GM19468 (cell line): ENCODE measurements around the gene DES.
"Not testable (repeated sequence)": the region's sequence is repeated elsewhere in the genome, so short reads cannot be mapped to it uniquely, and the experiment has no call there.

ENCODE experiments used
- ATAC-seq: cut with Tn5 transposase; IDR thresholded peaks from one replicate; pipeline ENCODE4 v1.9.1; 2021; ENCODE audit warnings: mild to moderate bottlenecking, moderate library complexity, moderate number of reproducible peaks; ENCODE audit not compliant: unreplicated experiment; ENCODE audit errors: extremely low read depth

The DES gene

DNA sequence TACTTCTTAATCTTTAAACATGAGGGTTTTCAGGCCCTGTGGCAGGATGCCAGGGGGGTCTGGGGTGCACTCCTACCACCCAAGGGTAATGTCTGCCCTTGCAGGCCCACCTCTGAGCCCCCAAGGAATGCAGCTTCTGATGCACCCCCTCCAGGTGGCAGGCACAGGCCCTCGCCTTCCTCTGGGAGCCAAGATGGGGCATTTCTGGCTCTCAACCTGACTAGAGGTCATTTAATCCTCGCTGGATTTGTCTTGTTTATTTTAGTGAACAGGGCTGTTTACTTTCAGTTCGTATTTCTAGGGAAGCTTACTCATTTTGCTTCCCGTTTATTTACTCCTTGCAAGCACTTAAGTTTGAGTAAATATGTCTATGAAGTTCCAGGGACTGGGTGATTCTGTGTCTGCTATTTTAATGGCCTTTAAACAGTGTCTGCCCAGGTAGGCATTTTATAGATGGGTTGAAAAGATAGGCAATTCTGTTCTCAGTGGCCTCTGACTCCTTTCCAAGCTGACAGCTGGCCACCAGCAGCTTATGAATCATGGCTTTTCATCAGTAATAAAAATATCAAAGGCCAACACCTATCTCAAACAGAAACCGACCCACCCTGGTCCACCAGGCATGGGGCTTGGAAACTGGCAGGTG is 19.3 kb upstream of the DES start:
- ATAC-seq, result no peak

DNA sequence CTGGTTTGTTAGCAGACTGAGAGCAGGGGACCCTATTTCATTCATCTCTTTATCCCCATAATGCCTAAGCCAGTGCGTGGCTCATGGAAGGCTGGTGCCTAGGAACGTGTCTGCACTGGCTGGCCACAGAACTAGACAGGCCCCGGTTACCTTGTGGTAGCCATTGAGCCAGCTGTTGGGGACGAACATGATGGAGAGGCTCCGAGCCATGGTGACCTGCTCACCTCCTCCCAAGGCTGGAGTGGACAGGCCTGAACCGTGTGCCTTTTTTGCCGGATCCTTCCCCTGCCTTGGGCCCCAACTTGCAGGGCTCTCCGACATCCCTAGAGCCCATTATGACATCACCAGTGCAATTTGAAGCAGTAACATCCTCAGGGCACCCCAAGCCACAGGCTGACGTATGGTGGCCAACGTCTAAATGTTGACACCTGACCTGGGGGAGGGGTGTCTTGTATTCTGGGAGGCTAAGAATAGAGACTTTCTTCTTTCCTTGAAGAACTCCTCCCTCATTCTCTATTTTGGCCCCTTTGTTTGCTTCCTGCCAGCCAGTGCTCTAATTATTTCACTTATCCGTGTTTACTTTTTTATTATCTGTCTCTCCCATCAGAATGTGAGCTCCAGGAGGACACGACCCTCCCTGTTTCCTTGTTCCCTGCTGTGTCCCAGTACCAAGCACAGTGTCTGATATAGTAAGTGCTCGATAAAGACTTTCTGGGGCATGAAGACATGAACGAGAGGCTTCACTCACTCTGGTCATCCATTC is 18.3 kb upstream of the DES start:
- no peak for ATAC-seq

- no peak for ATAC-seq
These were observed 17.6 kb upstream of the DES start for GRCh38 chr2:219400562-219400961.

- ATAC-seq, result no peak
These were observed 16.6 kb upstream of the DES start for GRCh38 chr2:219401606-219402005.

GRCh38 chr2:219402665-219403515 is 15.3 kb upstream of the DES start:
- no peak for ATAC-seq

GRCh38 chr2:219403861-219404260 is 14.3 kb upstream of the DES start:
- no peak for ATAC-seq

DNA sequence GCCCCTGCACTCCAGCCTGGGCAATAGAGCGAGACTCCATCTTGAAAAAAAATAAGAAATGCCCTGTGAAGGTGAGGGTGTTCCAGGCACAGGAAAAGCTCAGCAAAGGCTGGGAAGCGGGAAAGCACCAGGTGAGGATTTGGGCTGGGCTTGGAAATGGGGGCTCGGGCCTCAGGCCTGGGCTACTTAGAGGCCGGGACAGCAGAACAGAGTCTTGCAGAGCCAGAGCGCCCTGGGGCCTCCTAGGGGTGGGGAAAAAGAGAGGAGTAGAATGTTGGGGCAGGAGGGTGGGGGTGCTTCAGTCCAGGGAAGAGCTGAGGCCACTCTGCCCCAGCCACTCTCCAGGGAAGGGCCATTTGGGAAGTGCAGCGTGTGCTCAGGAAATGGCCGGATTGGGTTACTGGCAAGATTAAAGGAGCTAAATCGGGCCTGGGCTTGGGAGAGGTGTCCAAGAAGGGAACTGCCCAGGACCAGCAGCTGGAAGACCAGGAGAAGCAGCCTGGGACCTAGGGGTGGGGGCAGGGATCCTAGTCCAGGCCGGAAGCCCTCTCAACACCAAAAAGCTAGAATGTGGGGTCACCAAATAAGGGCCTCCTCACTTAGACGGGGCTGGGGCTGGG is 13.8 kb upstream of the DES start:
- ATAC-seq, result no peak

- no peak for ATAC-seq
These were observed 13.2 kb upstream of the DES start for GRCh38 chr2:219404954-219405353.

- ATAC-seq, result no peak
These were observed 12.7 kb upstream of the DES start for GRCh38 chr2:219405451-219405850.

- no peak for ATAC-seq
These were observed 12.0 kb upstream of the DES start for GRCh38 chr2:219405958-219406860.

- ATAC-seq, result no peak
These were observed 11.3 kb upstream of the DES start for GRCh38 chr2:219406861-219407230.

DNA sequence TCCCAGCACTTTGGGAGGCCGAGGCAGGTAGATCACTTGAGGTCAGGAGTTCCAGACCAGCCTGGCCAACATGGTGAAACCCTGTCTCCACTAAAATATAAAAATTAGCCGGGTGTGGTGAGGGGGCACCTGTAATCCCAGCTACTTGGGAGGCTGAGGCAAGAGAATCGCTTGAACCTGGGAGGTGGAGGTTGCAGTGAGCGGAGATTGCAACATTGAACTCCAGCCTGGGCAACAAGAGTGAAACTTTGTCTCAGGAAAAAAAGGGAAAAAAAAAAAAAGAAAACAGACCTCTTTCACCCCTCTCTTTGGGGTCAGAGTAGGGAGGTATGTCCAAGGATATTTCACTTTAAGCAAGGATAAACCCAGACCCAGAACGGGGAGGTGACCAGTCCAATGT is 10.8 kb upstream of the DES start:
- ATAC-seq, result not testable (repeated sequence)

GRCh38 chr2:219408204-219408603 is 10.0 kb upstream of the DES start:
- no peak for ATAC-seq

DNA sequence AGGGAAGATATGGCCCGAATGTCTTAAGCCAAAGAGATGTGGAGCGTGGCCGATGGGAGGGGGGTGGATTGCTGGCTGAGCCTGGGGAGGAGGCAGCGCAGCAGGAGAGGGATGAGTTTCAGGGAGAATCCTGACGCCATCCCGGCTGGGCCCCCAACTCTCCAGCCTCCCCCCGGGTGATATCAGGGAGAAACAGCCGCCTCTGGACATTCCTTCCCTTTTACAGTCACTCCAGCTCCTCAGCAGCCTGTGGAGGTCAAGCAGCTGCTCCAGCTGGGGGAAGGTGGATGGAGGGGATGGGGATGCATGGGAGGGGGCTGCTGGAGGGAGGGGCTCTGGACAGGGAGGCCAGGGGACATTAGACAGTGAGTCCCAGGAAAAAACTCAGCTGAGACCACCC is 9.5 kb upstream of the DES start:
- ATAC-seq, result no peak

GRCh38 chr2:219409619-219410018 is 8.6 kb upstream of the DES start:
- no peak for ATAC-seq

DNA sequence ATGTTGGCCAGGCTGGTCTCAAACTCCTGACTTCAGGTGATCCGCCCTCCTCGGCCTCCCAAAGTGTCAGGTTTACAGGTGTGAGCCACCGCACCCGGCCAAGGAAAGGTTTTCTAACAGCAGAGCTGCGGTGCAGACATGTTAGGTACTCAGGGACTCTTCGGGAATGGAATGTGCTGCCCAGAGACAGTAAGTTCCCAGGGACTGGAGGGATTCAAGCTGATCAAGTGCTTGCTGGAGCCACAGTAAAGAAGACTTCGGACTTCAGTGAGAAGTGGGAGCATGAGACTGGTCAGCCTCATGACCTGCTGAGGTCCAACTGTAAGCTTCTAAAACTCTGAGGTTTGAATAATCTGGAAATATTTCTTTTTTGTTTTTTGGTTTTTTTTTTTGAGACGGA is 7.8 kb upstream of the DES start:
- ATAC-seq, result no peak

DNA sequence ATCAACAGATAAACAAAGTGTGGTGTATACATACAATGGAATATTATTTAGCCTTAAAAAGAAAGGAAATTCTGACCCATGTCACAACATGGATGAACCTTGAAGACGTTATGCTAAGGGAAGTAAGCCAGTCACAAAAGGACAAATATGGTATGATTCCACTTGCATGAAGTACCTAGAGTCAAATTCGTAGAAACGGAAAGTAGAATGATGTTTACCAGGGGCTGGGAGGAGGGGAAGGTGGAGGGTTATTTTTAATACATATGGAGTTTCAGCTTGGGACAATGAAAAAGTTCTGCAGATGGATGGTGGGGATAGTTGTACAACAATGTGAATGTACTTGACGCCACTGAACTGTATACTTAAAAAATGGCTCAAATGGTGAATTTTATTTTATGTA is 3.3 kb upstream of the DES start:
- ATAC-seq, result no peak

- ATAC-seq, result no peak
These were observed 2.5 kb upstream of the DES start for GRCh38 chr2:219415580-219416234.

- no peak for ATAC-seq
These were observed 2.0 kb upstream of the DES start for GRCh38 chr2:219416235-219416602.
